Amygdala (tissue), 56 donors: ENCODE data around the gene SKIC3.

ENCODE experiments used
- DNase-seq, 56 donors: peaks; one replicate each; lab custom pipeline; 2025; lab: John Stamatoyannopoulos, UW

Gene SKIC3

DNA sequence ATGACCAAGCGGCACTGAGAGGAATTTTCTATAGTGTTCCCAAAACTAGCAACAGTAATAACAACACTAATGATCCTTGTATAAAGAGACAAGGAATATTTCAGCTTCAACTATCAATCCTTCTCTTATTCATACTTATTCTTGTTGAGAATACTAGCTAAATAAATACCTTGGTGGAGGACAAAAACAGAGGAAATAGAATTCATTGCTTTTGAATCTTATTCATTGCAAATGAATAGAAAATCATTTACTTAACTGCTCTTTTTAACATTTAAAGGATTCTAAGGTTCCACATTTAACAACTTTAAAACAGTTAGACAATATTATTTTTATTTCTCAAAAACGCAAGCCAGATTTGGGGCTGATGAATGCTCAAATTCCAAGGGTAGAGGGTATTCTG, 22.4 kb downstream of the SKIC3 start:
- DNase-seq = no peak

DNA sequence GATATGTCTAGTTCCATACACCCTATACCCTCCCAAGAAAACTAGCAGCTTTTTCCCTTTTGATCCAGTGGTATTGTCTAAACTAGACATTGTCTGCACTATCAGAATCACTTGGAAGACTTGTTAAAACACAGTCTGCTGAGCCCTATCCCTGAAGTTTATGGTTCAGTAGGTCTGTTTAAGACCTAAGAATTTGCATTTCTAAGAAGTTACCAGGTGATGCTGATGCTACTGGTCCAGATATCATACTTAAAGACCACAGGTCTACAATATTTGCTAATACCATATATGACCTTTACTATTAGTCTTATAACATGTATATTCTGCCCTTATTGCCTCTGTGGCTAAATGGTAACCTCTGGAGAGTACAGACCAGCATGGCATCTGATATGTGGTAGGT, 23.3 kb downstream of the SKIC3 start:
- DNase-seq = no peak

DNA sequence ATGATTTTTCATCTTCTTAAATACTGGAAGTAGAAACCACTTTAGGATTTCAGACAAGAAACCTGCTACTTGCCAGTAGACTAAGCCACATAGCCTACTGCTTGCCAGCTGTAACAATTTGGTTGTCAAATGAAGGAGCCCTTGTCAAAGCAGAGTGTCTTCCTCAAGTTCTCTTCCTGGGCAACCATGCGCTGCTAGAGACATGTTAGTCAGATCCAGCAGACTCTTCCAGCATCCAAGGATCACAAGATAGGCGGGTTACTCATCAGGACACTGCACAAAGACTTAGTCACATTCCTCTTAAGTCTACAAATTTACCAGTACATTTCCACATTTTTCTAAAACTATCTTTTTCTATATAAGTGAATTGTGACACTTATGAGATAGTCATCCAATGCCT, 24.4 kb downstream of the SKIC3 start:
- DNase-seq = peak in 4 of 56 donors; percentile 0 to 1 (median 1)

DNA sequence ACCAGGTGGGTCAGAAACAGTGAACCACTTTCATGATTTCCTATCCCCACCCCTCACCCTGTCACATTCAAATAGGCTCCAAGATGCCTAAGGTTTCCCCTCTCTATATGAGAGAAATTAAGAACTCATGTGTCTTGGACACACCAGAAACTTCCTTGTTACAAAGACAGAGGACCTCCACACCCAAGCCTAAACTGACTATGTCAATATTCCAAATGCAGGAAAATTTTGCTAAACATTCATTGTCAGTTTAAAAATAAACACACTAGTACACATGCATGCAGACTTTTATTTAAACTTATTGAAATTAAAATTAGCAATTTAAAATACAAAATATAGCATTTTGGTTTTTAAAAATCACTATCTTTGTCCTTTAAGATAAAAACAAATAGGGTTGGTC, 26.2 kb downstream of the SKIC3 start:
- no peak for DNase-seq

DNA sequence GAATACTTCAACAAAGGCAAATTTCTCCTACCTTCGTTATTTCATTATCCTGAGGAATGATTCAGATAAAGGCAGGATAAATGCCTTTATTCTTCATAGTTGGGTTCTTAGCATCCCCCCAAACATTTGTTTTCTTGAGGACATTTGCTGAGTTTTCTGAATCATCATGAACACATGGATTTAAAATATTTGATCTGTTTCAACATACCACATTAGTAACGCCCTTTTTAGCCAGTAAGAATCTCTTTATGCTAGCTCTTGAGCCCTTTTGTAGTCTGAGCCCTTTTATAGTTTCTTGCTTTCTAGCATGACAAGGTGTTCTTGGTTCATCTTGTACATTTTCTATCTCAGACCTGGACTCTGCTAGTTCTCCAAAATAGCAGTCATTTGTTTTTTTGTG, 27.9 kb downstream of the SKIC3 start:
- DNase-seq = no peak

DNA sequence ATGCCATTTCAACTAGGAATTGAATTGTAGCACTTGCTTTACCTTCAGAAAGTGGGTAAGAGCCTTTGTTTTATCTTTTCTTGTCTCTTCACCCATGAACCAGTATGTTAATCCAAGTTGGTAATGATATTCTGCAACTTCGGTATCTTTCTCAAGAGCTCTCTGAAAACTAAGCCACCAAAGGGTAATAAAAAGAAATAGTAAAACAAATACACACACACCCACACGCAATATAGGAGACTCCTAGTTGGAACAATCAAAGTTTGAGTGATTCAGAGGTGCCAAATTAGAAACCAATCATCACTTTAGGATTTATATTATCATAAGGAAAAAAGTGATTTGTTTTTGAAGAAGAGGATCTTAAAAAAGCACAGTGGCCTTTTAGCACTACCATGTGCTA, 30.4 kb downstream of the SKIC3 start:
- no peak for DNase-seq

DNA sequence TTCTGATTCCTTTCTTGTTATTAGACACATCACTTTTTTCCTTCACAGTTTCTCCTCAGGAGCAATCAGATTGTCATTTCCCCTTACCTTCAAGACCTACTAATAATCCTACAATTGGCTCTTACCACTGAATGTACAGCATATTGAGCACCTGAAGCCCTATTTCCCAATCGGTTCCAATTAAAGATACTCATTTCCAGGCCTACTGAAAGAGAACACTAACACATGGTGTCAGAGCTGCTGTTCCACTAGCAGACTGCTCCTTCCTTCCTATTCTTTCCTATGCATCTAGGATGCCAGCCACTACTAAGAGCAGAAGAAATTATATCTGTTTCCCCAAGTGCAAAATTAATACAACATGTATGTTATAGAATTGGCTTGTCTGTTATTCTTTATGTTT, 34.6 kb downstream of the SKIC3 start:
- DNase-seq = no peak

DNA sequence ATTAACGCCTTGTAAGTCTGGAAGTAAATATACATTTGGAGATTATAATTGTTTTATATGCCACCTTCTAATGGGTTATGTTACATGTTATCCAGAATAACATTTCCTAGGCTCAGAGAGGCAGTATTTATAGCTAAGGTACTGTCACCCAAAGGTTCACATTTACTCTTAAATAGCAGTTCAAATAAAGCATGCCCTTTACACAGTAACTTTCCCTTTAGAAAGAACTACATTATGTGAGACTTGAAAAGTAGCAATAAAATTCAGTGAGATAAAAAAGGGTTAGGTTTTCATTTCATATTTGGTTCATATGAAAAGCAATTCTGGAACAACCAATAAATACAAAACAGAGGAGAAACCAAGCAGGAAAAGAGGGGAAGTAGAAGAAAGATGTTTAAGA, 35.1 kb downstream of the SKIC3 start:
- DNase-seq = no peak

DNA sequence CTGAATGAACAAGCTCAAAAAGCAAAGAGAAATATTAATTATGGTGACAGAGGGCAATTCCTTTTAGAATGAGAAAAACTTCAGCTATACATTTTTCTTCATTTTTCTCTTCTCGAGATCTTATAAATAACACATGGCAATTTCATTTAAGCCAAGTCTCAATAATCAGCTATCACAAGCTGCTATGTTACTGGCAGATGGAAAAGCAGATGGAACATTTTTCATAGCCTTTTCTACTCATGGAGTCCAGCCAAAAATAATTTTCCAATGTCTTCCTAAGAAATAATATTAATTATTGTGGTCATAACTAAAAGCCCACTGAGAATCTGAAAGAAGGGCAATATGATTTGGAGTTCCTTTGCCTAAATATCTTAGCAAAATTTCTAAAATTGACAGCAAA, 35.6 kb downstream of the SKIC3 start:
- no peak for DNase-seq

DNA sequence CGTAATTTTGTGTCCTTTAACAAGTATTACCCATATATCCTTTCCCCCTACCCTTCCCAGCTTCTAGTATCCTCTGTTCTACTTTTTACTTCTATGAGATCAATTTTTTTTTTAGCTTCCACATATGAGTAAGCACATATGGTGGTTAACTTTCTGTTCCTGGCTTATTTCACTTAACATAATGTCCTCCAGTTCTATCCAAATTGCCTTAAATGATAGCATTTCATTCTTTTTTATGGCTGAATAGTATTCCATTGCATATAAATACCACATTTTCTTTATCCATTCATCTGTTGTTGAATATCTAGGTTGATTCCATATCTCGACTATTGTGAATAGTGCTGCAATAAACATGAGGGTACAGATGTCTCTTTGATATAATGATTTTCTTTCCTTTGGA, 36.4 kb downstream of the SKIC3 start:
- no peak for DNase-seq

DNA sequence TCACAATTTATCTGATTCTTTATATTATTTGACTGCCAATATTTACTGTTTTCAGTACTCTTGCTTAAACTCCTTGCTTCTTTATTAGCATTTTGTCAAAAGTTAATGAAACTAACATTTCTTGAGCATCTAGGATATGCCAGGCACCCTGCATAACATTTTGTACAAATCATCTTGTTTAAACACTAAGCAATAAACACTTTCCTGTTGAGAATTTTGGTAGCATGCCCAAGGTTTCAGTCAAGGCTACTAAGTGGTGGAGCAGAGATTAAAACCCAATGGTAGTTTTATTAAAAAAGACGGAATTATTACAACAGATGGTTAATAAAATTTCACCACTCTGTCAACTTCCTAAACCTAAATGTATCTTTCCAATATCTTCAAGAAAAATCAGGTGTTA, 43.2 kb downstream of the SKIC3 start:
- DNase-seq = no peak

DNA sequence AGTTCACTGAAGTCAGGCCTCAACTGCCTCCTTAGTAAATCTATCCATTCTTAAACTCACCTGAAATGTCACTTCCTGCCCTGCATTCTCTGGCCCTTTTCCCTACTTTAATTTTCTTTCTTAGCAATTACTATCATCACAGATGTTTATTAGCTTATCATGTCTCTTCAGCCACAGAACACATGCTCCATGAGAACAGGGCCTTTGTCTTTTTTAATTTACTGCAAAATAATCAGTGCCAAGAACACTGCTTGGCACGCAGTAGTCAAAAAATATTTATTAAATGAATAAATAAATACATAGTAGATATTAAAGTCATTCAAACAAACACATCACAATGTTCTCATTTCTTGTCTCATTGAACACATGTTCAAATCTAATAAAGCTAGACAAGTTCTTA, 46.2 kb downstream of the SKIC3 start:
- DNase-seq = no peak
